Inflammatory macrophage treated with lipopolysaccharide for 1 hour (primary cell): ENCODE results near the gene RNF151.
"Not testable (repeated sequence)": the region's sequence is repeated elsewhere in the genome, so short reads cannot be mapped to it uniquely, and the experiment has no call there.

ENCODE experiments used
- DNase-seq, 2 donors: peaks; one replicate each; pipeline ENCODE4 v3.0.0-alpha.2; 2020 to 2022

RNF151 gene

DNA sequence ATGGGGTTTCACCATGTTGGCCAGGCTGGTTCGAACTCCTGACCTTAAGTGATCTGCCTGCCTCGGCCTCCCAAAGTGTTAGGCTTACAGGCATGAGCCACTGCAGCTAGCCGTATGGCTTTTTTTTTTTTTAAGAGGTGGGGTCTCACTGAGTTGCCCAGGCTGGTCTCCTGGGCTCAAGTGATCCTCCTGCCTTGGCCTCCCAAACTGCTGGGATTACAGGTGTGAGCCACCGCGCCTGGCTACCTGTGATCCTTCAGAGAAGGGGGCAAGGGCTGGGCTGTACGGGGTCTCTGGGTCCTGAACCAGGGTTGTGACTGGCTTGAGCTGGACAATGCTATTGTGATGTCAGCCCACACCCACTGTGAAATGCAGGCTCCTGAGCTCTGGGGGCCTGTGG lies at the start of gene RNF151:
Gene RNF151, plus strand, starts transcription at position 397 of the 400 bp plus-strand sequence. CDS start 26 bp downstream, outside the sequence.
- no peak for DNase-seq

GRCh38 chr16:1917056-1917664 lies 49.5 kb upstream of the RNF151 start:
- DNase-seq: no peak

DNA sequence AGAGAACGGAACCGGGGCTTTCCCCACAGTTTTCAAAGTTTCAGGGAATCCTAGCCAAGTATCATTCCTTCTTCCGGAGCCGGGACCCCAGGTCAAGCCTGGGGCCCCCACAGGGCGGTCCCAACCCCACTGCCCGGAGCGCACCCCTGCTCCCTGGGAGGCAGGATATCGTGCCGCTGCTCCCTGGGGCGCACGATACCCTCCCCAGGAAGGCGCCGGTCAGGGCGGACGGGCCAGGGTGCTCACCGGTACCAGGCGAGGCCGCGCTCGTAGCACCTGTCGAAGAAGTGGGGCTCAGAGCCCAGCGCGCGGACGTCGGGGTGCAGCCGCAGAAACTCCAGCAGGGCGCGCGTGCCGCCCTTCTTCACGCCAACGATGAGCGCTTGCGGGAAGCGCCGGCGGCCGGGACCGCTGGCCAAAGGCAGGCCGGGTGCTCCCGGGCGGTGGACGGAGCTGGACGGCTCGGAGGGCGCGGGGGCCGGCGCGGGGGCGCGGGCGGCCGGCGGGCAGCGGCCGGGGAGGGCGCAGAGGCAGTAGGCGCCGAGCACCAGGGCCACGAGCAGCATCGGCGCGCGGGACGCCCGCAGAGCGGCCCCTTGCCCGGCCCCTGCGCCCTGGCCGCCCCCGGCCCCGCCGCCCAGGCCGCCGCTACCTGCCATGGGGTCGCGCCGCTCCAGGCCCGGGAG lies 48.8 kb upstream of the RNF151 start:
- no peak for DNase-seq

DNA sequence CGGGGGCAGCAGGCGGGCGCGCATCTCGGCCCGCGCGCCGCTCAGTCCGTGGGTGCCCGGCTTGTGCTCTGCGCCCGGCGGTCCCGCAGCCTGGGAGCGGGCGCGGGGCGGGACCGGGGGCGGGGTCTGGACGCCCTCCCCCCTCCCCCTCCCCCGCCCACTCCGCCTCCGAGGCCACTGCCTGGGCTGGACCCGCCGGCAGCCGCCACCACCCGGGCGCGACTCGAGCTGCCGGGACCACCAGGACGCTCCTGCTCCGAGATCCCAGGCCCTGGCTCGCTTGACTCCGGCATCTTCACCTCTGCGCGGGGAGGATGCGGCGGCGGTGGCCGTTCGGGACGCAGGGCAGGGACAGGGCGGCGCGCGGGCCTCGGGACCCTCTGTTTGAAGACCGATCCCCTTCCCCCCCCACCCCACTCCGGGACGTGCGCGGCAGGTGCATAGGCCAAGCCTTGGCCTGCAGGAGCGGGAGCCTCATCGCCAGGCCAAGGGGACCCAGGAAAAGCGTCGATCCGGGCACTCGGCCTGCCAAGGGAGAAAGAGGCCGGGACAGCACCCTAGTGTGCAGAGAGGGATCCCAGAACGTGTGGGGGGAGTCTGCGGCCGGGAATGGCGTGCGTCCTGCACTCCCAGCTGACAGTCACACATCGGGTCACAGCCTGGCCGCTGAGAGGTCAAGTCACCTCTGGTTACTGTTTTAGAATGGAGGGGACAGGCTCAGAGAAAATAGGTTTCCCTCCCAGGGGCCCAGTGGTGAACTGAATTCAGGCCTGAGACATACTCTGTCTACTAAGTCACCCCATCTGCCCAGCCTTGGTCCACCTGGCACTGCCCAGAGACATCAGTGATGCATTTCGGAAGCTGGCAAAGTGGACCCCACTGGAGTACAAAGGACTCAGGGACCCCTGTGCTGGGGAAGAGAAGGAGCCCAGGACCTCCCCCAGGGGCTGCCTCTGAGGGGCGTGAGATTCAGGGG lies 48.0 kb upstream of the RNF151 start, which contains the start of gene HS3ST6:
Gene HS3ST6, minus strand, starts transcription at position 65 of the 976 bp plus-strand sequence. CDS start 92 bp downstream, outside the sequence.
- DNase-seq: no peak

GRCh38 chr16:1919327-1919998 lies 47.2 kb upstream of the RNF151 start:
- DNase-seq: no peak

DNA sequence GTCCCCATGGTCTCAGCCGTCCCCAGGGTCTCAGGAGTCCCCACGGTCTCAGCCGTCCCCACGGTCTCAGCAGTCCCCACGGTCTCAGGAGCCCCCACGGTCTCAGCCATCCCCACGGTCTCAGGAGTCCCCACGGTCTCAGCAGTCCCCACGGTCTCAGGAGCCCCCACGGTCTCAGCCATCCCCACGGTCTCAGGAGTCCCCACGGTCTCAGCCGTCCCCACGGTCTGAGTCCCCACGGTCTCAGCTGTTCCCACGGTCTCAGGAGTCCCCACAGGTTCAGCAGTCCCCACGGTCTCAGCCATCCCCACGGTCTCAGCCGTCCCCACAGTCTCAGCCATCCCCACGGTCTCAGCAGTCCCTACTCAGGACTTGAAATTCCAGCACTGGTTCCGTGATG lies 46.5 kb upstream of the RNF151 start:
- DNase-seq: not testable (repeated sequence)

DNA sequence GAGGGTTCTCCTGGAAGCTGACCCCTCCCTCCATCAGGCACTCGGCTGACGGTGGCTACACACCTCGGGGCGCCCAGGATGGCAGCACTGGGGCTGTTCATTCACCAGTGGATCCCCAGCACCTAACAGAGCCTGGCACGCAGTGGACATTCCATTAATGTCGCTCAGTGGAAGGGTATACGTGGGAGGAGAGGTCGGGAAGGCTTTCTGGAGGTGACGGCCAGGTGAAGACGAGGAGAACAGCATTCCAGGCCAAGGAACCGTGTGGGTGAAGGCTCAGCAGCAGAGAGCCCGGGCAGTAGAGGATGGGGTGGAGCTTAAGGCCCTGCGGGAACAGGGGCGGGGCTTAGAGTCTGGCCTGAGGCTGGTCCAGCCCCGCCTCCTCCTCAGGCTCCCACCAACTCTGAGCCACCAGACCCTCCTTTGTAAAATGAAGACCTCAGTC lies 45.9 kb upstream of the RNF151 start:
- no peak for DNase-seq

DNA sequence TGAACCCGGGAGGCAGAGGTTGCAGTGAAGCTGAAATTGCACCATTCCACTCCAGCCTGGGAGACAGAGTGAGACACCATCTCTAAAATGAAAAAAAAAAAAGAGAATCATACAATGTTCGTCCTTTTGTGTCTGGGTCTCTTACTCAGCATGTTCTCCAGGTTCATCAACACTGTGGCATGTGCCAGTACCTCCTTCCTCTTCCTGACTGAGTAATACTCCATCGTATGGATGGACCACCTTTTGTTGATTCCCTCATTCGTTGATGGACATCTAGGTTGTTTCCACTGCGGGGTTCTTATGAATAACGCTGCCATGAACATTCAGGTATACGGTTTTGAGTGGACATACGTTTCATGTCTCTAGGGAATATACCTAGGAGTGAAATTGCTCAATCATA lies 44.3 kb upstream of the RNF151 start:
- no peak for DNase-seq

GRCh38 chr16:1923299-1924034 lies 43.2 kb upstream of the RNF151 start:
- no peak for DNase-seq

DNA sequence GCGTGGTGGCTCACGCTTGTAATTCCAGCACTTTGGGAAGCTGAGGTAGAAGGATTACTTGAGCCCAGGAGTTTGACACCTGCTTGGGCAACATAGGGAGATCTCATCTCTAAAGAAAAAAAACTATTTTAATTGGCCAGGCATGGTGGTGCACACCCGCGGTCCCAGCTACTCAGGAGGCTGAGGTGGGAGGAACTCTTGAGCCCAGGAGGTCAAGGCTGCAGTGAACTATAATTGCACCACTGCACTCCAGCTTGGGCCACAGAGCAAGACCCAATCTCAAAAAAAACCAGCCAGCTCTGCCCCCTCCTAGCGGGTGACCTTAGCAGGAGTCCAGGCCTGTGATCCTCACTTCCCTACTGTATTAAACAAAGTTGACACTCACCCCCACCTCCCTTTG lies 42.6 kb upstream of the RNF151 start:
- DNase-seq: no peak

DNA sequence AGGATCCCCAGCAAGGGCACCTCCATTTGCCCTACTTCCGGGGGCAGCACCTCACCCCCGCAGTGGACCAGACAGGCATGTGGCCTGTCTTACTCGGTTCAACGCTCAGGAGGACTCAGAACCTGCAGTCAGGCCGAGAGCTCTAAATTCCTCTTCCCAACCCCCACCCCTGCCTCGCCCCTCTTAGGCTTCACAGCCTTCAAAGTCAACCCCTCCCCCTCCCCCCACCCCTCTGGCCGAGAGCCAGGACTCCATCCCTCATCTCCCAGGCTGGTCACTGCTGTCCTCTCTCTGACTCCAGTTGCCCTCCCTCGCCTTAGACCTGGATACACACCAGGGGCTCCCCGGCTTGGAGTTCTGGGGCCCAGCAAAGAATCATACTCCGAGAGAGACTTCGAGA lies 40.4 kb upstream of the RNF151 start:
- no peak for DNase-seq

DNA sequence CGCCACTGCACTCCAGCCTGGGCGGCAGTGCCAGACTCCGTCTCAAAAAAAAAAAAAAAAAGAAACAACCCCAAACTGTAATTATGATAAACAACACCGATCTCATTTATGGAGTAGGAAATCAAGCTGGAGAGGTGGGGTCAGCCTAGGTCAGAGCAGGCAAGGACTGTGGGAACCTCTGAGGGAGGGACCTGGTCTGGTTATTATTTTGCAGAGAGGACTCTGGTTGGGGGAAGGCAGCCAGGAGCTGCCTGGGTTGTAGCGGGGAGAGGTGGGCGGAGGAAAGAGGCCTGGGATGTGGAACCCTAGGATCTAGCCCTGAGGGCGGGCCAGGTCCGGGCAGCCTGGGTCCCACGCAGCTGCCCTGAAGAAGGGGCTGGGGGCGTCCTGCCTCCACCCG lies 37.6 kb upstream of the RNF151 start:
- DNase-seq: no peak

GRCh38 chr16:1929578-1930337 lies 36.9 kb upstream of the RNF151 start:
- peak; percentile 71 to 93 for DNase-seq

GRCh38 chr16:1930338-1930720 lies 36.3 kb upstream of the RNF151 start:
- DNase-seq: no peak

DNA sequence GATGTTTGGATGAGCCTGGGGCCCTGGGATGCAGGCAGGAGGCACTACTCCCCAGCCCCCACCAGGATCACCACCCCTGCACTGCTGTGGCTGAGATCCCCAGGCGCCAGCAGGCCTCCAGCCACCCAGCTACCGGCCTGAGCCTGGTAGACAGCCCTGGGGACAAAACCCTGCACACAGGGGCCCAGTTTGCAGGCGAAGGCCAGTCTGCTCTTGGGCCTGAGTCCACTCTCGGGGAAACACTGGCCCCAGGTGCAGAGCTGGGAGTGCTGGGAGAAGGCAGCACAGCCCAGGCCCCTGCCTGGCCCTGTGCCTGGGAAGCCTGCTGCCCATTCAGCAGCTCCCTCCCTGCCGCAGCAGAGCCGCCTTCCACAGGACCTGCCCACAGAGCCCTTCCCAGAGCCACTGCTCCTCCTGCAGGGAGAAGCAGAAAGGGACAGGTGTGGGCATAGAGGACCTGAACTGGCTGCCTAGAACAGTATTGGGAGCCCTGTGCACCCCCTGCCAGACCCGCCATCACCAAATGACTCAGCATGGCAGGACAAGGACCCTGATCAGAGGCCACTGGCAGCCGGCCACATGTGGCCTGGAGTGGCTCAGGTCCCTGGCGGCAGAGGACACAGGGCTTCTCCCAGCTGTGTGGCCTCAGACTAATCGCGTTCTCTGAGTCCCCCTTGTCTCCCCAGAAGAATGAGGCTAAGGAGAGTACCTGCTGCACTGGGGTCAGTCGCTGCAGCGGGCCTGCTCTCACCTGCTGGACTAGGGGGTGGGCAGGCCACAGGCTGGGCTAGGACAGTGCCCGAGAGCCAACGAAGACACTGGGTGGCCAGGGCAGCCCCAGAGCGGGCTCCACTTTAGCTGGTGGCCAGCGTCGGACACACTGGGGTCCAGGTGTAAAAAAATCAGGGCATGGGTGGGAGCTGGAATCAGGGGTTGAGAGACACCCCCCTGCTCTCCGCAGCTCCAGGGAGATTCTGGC lies 34.3 kb upstream of the RNF151 start:
- DNase-seq: no peak

DNA sequence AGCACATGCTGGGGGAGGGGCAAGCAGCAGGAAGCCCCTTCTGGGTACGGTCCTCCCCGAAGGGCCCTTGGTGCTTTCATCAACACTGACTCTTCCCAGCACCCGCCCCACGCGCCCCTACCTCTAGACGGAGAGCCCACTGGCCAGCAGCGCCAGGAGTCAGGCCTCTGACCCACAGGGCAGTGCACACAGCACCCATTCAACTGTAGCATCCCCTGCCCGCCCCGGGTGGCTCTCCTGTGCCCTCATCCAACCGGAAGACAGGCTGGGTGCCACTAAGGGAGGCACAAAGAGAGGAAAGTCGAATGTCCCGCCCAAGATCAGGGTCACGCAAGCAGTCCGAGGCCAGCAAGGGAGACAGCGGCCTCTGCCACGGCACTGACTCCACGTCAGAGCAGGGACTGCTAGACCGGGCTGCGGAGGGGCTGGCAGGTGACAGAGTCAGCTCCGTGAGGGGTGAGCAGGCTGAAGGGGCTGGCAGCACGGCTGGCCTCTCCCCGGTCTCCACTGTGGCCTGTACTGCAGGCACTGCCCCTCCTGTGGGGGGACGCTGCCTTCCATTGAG lies 33.5 kb upstream of the RNF151 start:
- no peak for DNase-seq

DNA sequence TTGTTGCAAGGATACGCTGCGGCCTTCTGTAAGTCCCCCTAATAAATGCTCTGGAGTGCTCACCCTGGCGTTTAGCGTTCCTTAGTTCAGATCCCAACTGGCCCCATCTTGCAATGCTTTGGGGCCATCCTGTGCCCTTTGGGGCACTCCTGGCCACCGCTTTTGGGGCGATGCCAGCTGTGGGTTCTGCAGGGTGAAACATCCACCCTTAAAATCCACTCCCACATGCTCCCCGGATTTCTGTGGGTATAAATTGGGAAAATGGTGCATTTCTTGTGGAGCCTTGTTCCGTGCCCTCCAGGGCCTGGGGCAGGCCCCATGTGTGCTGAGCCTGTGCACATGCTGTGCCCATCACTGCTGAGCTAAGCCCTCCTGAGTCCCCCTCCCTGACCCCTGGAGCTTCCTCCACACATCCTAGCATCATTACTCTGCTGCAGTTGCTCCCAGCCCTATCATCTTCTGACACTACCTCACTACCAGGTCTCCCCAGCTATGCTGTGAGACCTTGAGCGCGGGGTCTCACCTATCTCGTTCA lies 29.6 kb upstream of the RNF151 start:
- no peak for DNase-seq

DNA sequence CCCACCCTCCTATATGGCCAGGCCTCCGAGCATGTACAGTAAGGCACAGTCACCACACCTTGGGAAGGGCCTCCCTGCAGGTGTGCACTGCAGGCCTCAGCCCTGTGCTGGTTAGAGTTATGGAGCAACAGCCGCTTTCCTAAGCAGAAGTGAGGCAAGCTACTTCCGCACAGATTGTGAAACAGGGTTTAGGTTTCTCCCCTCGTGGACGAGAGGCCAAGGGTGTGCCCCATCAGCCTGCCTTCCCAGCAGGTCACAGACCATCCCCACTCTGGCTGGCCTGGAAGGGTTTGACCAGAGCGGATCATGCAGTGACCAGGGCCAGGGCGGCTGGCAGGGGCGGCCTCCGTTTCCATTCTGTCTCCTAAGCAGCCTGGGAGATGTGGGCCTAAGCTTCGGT lies 28.3 kb upstream of the RNF151 start:
- peak; percentile 78 to 88 for DNase-seq

- DNase-seq: no peak
These were observed 27.7 kb upstream of the RNF151 start for GRCh38 chr16:1938910-1939309.
